H7 (cell line): ENCODE results near the gene GRAMD2A. TPM values are rescaled to one million over a fixed set of nuclear protein-coding genes. Genes with fewer than 3 reads are reported as not detected.
A peak's percentile ranks its signal among the peaks of the same experiment; 100 is the strongest.

Source experiments
- DNase-seq: peaks from one replicate; pipeline ENCODE4 v3.0.0; 2012
- H3K27me3 ChIP-seq: 2 replicates; pipeline ENCODE4 v1.6.0; 2011; ENCODE audit warnings: mild to moderate bottlenecking, low read length; ENCODE audit not compliant: control insufficient read depth, insufficient read depth
- H3K36me3 ChIP-seq: replicated peaks from 2 replicates; pipeline ENCODE4 v1.5.1; 2011; ENCODE audit warnings: low read length; ENCODE audit not compliant: control insufficient read depth, insufficient read depth
- H3K4me3 ChIP-seq: 2 replicates; pipeline ENCODE4 v1.5.1; 2011; ENCODE audit warnings: low read depth, mild to moderate bottlenecking, control low read depth, low read length, moderate library complexity; ENCODE audit not compliant: insufficient read depth
- total RNA-seq: library from RNA; depleted of rRNA; stranded (reverse); fragments of >200 nt; shearing (Covaris generic); gene quantifications from 2 replicates; pipeline ENCODE4 v1.2.3, GENCODE V29; 2014; rRNA removed

GRAMD2A gene
- 0.17 and 0.52 TPM in 2 replicates for total RNA-seq

DNA sequence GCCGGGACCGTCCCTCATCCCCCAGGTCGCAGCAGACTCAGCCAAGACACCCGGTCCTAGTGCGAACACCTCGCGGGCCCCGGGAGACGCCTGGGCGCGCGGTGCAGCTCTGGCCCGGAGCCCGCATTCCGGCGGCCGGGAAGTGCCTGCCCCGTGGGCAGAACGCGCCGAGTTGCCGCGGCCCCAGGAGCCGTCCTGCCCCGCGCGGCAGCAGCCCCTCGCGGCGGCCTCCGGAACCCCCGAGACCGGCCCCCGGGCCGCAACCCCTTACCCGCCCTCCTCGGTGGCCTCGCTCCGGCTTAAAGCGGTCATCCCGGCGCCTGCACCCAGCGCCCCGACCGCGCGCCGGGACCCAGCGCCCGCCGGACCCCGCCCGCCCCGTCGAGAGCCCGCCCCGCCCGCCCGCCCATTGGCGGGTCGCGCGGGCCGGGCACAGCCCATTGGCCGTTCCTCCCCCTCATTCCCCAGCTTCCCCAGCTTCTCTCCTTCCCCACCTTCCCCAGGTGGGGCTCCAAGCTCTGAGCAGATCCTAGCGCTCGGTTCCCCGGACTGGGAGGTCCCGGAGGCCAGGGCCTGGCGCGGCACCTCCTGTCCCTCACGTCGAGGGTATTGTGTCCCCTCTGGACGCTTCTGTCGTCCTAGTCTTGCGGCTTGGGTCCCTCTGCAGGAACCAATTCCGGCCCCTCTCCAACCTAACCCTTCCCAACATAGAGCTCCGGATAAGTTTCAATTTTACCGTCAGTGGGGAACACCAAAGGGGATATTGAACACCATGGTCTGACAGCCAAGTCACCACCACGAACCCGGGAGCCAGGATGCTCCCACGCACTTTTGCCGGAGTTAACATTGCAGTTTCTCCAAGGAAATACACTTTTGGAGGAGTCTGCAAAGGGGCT lies at the start of gene GRAMD2A:
GRAMD2A (minus strand) TSS at position 328 of the 896 bp plus-strand sequence.
- Histone ChIP-seq H3K36me3 (peaks cover 38% of the 10 kb centered on the region), H3K27me3 (peaks cover 15% of the 10 kb centered on the region), H3K4me3 (peak within 1 kb of the TSS; percentile 56)
- peak; percentile 99 for DNase-seq

DNA sequence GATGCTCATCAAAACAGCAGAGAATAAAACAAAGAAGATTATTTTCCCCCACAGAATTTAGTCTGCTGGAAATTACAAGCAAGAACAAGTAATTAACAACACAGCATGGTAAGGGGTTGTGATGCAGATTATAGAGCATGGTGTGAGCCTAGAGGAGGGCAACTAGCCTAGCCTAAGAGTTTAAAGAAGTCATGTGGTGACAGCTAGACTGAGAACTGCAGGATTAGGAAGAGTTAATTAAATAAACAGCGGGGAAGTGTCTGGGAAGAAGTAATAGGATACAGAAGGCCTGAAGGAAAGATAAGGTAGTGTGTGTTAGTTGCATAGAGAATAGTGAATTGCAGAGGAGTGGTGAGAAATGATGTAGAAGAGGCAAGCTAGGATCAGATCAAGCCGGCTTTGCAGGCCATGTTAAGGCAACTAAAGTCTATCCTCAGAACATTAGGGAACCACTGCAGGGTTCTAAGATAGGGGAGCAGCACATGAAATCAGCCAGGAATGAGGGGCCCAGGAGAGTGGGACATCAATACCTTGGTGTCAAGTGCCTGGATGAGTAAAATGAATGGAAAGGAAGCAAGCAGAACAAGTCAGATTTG lies 45.3 kb upstream of the GRAMD2A start:
- H3K27me3 ChIP-seq: peaks cover 32% of the 10 kb centered on the region; the same call in 1 of the 2 replicates
- H3K36me3 ChIP-seq: peaks cover 12% of the 10 kb centered on the region
- peak; percentile 70 for DNase-seq
- H3K4me3 ChIP-seq: no peak overlapping the region

DNA sequence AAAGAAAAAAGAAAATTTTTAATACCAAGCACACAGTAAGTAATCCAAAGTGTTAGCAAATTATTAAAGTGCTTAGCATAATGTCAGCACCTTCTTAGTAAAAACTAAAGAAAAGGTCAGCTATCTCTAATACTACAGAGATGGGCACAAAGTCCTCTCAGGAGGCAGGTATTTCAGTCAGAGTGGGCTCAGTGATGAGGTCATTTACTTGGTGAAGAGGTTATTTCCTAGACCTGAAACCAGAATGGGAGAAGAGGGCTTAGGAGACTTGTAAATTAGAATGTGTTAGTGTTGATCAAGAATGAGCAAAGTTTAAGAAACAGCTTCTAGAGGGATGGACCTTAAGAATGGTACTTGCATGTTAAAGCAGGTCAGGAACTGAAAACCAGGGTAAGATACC lies 42.1 kb upstream of the GRAMD2A start:
- Histone ChIP-seq H3K27me3 (peaks cover 36% of the 10 kb centered on the region; the same call in 1 of the 2 replicates), H3K36me3 (peaks cover 12% of the 10 kb centered on the region), H3K4me3 (no peak overlapping the region)
- no peak for DNase-seq

DNA sequence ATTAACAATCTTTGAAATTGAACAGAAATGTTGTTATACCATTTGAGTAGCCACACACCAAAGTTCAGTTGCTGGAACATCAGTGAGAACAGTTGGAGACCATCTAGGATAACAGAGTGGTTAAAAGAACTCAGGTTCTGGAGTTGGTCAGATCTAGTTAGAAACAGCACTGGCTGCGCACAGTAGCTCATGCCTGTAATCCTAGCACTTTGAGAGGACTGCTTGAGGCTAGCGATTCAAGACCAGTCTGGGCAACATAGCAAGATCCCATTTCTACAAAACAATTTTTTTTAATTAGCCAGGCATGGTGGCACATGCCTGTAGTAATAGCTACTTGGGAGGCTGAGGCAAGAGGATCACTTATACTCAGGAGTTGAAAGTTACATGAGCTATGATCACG lies 41.0 kb upstream of the GRAMD2A start:
- Histone ChIP-seq H3K4me3 (no peak overlapping the region), H3K36me3 (peaks cover 10% of the 10 kb centered on the region), H3K27me3 (peaks cover 29% of the 10 kb centered on the region; the same call in 1 of the 2 replicates)
- no peak for DNase-seq

DNA sequence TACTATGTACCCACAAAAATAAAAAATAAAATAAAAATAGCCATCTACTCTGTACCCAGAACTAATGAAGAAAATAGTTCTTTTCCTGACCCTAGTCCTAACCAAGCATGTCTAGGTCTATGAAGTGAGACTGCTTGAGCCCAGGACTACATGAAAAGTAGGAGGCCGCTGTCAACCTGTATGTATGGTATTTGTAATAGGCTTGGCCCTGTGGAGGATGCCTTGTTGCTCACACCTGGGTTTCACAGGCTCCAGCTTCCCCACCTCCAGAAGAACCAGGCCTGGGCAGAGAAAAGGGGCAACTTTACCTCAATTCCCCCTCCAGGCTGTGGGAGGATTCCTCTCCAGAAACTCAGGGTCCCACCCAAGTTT lies 40.3 kb upstream of the GRAMD2A start:
- DNase-seq: no peak
- H3K36me3 ChIP-seq: peaks cover 8% of the 10 kb centered on the region
- H3K27me3 ChIP-seq: peaks cover 29% of the 10 kb centered on the region; the same call in 1 of the 2 replicates
- H3K4me3 ChIP-seq: no peak overlapping the region

DNA sequence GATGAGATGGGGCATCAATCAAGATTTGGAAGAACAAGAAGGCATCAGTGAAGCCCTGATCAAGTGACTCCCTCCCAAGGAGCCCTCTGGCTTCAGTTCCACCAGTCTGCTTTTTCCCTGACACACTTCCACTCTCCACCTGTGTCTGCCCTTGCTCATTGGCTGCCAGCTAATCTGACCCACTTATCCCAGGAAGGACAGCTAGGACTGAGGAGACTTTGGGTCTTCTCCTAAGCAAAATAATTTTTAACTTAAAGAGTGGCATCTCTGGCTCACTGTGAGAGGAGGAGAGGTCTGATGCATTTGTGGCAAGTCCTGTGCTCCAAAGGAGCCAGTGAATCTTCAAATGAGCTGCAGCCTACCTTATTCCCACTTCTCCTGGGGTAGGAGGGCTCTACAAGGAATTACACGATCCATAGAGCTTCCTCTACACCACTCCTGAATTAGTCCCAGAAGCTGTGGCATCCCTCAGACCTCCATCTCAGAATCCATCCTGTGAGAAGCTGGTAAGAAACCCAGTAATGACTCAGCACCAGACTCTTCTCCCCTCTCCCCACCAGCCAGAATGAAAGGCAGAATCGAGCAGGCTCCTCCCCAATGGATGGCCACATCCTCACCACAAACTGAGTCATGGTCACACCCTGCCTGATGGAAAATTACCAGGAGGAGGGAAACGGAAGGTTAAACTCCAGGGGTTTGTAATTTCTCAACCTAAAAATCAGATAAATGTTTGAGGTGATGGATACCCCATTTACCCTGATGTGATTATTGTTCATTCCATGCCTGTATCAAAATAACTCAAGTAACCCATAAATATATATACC lies 39.7 kb upstream of the GRAMD2A start:
- Histone ChIP-seq H3K27me3 (peaks cover 28% of the 10 kb centered on the region; the same call in 1 of the 2 replicates), H3K36me3 (peaks cover 8% of the 10 kb centered on the region), H3K4me3 (no peak overlapping the region)
- DNase-seq: peak; percentile 52

DNA sequence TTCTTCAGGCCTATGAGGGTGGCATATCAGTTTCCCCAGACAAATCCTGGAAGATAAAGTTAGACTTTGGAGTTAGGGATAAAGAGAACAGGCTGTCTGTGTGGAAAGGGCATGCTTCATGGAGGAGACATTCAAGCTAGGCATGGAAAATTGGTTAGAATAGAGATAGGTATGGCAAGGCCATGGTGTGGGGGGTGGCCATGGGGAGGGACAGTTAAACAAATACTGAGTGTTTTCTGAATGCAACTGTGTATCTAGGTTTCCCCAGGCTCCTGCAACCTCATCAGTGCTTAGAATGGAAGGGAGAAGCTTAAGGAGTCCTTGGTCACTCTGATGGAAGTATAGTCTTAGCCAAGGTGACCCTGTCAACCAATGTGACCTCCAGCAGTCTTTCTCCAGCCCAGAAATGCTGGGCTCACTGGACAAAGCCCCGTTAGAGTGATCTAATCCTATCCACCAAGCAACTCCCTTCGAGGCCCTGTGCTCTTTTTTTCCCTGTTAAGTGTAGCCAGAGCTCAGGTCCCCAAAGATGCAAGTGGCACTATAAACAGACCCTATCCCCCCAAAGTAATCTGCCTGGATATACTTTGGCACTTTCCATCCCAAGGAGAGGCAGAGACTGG lies 38.9 kb upstream of the GRAMD2A start:
- H3K4me3 ChIP-seq: no peak overlapping the region
- H3K27me3 ChIP-seq: peaks cover 21% of the 10 kb centered on the region; the same call in 1 of the 2 replicates
- H3K36me3 ChIP-seq: peaks cover 3% of the 10 kb centered on the region
- no peak for DNase-seq

DNA sequence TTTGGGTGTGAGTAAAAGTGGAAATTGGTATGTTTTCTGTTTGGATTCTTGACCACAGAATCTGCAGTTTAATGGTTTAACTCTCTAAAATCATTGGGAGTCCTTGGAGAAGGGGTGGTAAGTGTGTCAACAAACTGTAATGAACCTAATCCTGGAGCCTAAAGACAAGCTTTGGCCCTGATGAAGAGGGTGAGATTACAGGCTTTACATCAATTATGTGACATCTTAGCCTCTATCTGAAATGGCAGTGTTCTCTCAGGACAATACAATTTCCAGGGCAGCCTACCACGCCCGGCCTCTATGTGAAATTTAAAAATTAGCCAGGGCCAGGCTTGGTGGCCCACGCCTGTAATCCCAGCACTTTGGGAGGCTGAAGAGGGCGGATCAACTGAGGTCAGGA lies 37.7 kb upstream of the GRAMD2A start:
- no peak overlapping the region for H3K4me3 ChIP-seq
- H3K27me3 ChIP-seq: peaks cover 11% of the 10 kb centered on the region; the same call in 1 of the 2 replicates
- H3K36me3 ChIP-seq: no peaks in the 10 kb centered on the region
- no peak for DNase-seq

DNA sequence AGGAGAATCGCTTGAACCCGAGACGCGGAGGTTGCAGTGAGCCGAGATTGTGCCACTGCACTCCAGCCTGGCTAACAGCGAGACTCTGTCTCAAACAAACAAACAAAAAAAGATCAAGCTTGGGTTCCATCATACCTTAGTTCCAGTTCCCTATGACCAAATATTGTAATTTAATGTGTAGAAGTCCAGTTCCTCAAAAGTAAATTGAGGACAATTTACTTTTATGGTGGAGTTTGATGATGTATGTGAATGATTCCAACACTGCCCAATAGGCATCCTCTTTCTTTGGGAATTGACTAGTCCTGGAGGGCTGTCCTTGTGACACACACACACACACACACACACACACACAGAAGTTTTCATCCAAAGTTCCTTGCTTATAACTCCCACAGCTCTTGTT lies 36.2 kb upstream of the GRAMD2A start:
- peaks cover 7% of the 10 kb centered on the region; the same call in 1 of the 2 replicates for H3K27me3 ChIP-seq
- H3K4me3 ChIP-seq: no peak overlapping the region
- no peaks in the 10 kb centered on the region for H3K36me3 ChIP-seq
- DNase-seq: no peak

DNA sequence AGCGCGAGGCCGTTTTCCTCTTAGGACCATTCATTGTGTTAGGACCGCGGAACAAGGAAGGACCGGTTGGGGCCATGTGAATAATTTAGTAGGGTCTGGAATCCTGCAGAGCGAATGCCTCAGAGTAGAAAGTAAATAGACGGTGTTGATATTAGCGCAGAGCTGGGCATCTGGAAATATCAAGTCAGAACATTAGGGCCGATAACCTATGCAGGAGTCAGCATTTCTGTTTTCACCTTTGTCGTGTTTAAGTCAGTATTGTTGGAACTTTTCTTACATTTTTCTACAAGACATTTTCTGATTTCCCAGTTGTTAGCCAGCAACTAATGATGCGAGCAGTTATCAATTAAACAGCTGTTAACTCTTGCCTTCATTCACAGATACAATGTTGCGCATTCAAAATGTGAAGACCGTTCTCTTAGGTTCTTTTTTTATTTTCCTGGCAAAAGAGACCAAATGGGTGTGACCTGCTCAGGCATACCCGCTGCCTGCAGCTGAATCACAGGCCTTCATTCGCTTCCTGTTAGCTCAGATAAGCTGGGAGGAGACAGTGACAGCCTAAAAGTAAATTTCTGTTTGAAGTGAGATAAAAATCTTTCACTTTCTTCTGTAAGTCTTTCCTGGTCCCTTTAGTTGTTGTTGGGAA lies 34.4 kb upstream of the GRAMD2A start:
- H3K27me3 ChIP-seq: peaks cover 7% of the 10 kb centered on the region; the same call in 1 of the 2 replicates
- DNase-seq: peak; percentile 42

DNA sequence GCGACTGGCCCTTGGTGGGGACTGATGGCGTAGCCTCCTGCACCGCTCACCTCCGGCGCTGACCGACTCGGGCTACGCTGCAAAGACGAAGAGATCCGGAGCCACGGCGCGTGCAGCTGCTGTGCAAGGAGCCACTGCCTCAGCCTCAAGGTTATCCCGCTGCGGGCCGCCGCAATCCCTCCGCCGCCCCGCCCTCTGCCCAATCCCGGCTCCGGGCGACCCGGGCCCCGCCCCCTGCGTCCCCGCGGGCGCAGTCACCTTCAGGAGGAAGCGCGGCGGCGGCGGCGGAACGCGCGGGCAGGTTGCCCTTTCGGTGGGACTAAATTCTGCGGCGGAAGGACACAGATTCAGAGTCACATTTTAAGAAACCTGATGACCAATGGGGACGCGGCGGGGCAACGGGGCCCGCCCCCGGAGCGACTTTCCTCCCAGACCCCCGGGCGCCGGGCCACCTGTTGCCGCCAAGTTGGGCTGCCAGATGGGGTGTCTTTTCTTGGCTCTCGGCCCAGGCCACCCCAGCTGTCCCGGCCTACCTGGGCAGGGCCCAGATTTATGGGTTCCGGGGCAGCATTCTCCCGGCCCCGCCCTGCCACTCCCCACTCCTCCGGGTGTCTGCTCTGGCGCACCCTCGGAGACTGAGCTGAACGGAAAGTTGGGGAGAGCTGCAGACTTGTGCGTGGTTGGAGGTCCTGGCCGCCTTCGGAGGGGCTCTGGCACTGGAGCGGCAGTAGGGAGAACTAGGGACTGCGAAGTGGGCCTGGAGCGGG lies 33.7 kb upstream of the GRAMD2A start, which contains the start of gene PKM:
PKM (minus strand) TSS at position 125 of the 767 bp plus-strand sequence. CDS start 12,093 bp downstream, outside the sequence.
- peak within 1 kb of the TSS; percentile 100 for H3K4me3 ChIP-seq

More for the DNA sequence above, 34.4 kb upstream of the GRAMD2A start:
- Histone ChIP-seq H3K36me3 (no peaks in the 10 kb centered on the region), H3K4me3 (peak overlapping the region; percentile 53)

DNA sequence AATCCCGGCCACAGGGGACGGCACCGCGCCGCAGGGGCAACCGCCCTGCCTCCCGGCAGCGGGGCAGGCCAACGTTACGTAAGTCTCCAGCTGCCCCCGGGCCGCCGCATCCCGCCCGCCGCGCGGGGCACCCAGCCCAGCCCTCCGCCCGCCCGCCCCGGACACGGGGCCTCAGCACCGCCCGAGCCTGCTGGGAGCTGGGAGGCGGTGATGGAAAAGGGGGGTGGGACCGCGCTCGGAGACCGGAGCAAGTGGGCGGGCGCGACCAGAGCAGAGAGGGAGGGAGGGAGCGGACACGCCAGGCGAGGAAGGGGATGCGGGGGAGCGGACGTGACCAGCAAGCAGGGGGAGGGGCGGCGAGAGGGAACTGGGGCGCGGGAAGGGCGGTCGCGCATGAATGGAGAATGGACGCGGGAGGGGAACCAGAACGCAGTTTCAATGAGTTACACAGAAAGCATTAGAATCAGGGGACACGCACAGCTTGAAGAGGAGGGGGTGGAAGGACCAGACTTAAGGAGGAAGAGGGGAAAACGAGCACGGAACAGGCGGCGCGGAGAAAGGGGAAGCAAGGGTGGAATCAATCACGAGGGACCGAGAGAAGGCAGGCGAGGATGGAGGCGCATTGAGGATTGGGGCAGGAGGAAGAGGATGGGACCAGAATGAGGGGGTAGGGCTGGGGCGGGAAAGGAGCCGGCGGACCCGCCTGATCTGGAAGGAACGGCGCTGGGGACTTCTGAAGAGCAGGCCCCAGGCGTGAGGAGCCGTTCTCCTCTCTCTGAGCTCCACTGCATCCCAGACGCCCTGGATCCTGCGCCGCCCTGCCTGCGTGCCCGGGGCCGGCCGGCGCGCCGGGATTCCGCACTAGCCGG lies 32.8 kb upstream of the GRAMD2A start:
- Histone ChIP-seq H3K36me3 (peaks cover 1% of the 10 kb centered on the region; the same call in 1 of the 2 replicates), H3K27me3 (peaks cover 2% of the 10 kb centered on the region; the same call in 1 of the 2 replicates), H3K4me3 (peak overlapping the region; percentile 100)
- peak; percentile 94 for DNase-seq

More for the DNA sequence above, 33.7 kb upstream of the GRAMD2A start, which contains the start of gene PKM:
- no peaks in the 10 kb centered on the region for H3K36me3 ChIP-seq
- H3K27me3 ChIP-seq: peaks cover 2% of the 10 kb centered on the region; the same call in 1 of the 2 replicates
- DNase-seq: peak; percentile 99
